Measurements from ENCODE around the gene NKD1.

DNA sequence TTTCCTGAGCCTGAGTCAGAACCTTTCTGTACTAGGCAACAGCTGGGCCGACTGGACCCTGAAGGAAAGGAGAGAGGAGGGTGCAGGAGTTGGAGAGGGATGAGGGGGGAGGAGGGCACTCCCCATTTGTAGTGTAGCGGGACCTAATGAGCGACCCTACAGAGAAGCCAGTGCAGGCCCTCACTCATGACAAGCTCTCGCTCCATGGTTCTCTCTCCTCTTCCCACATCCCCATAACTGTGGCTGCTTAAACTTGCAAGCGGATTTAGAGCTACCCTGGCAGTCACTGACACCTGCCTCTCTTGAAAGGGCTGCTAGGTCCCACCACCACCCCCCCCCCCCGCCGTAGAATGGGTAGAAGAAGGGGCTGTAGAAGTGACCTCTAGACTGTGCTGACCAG lies 14.5 kb downstream of the NKD1 start:
- TF ChIP-seq, protein P1, sequence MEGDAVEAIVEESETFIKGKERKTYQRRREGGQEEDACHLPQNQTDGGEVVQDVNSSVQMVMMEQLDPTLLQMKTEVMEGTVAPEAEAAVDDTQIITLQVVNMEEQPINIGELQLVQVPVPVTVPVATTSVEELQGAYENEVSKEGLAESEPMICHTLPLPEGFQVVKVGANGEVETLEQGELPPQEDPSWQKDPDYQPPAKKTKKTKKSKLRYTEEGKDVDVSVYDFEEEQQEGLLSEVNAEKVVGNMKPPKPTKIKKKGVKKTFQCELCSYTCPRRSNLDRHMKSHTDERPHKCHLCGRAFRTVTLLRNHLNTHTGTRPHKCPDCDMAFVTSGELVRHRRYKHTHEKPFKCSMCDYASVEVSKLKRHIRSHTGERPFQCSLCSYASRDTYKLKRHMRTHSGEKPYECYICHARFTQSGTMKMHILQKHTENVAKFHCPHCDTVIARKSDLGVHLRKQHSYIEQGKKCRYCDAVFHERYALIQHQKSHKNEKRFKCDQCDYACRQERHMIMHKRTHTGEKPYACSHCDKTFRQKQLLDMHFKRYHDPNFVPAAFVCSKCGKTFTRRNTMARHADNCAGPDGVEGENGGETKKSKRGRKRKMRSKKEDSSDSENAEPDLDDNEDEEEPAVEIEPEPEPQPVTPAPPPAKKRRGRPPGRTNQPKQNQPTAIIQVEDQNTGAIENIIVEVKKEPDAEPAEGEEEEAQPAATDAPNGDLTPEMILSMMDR (conservative IDR thresholded peaks at IDR 0.05; ENCODE audit: low read length): no peak
- no peak for TF ChIP-seq EZH2phosphoT487 (IDR thresholded peaks at IDR 0.05; ENCODE audit: borderline replicate concordance, low read depth, low read length)
